Activated naive CD8-positive, alpha-beta T cell treated with anti-CD3 and anti-CD28 coated beads, Interleukin-2, amount 10 ng/mL, durations not matched to agents 7 days and 5 days (primary cell): ENCODE results near the gene ZNF341. TPM values are rescaled to one million over a fixed set of nuclear protein-coding genes. Genes with fewer than 3 reads are reported as not detected.
A peak's percentile ranks its signal among the peaks of the same experiment; 100 is the strongest.

Experiments used
- ATAC-seq: fragments of 150-1000 bp; cut with Tn5 transposase; one replicate; pipeline ENCODE4 v1.10.0; 2021; ENCODE audit warnings: low read depth, moderate library complexity
- POLR2A ChIA-PET: fragments of 350-600 bp; sonication (Branson Sonifier 250); formaldehyde crosslinking; loops from one replicate; lab custom pipeline; 2021; ENCODE audit warnings: antibody characterized with exemption; lab: Charles Lee
- DNase-seq: peaks from one replicate; pipeline ENCODE4 v3.0.0; 2021
- H3K27ac Mint-ChIP-seq: one replicate; pipeline ENCODE4 v1.8.0; 2022; ENCODE audit warnings: mild to moderate bottlenecking, mixed read lengths
- H3K27me3 Mint-ChIP-seq: one replicate; pipeline ENCODE4 v1.8.0; 2022; ENCODE audit warnings: mild to moderate bottlenecking, moderate library complexity, mixed read lengths
- H3K36me3 Mint-ChIP-seq: one replicate; pipeline ENCODE4 v1.8.0; 2021; ENCODE audit warnings: mild to moderate bottlenecking, mixed read lengths
- H3K4me1 Mint-ChIP-seq: one replicate; pipeline ENCODE4 v1.8.0; 2021; ENCODE audit warnings: mixed read lengths
- H3K4me3 Mint-ChIP-seq: one replicate; pipeline ENCODE4 v1.8.0; 2022; ENCODE audit warnings: mild to moderate bottlenecking, moderate library complexity, mixed read lengths
- H3K9me3 Mint-ChIP-seq: one replicate; pipeline ENCODE4 v1.8.0; 2021; ENCODE audit warnings: mixed read lengths
- total RNA-seq, 2 experiments: library from RNA; stranded (reverse); gene quantifications; one replicate each; pipeline ENCODE4 v1.2.3, GENCODE V29; 2021

The ZNF341 gene
- total RNA-seq, 2 experiments from 2014 or later, result 5.1 to 5.7 TPM

GRCh38 chr20:33771938-33772337 lies 40.1 kb downstream of the ZNF341 start:
- no peak for DNase-seq
- POLR2A ChIA-PET, result no interaction called here
- Mint-ChIP-seq H3K27ac (no peak overlapping the region), H3K4me3 (no peak overlapping the region), H3K4me1 (peaks cover 9% of the 10 kb centered on the region), H3K27me3 (no peaks in the 10 kb centered on the region), H3K9me3 (no peaks in the 10 kb centered on the region), H3K36me3 (peaks cover 23% of the 10 kb centered on the region)
- ATAC-seq, result no peak

DNA sequence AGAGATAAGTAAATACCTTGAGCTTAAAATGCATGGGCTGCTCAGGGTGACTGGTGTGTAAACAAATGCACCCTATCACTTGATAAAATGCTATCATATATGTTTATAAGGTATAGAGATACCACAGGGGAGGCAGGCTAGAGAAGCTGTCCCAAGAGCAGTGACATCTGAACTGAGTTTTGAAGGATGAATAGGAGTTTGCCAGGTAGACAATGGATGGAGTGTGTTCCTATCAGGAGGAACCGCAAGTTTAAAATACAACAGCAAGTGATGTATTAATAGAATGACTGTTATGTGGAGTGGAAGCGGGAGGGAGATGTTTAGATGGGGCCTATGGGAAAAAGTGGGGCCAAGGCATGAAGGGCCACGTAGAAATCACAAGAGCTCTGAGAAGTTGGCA lies 40.6 kb downstream of the ZNF341 start:
- Mint-ChIP-seq H3K27ac (no peak overlapping the region), H3K4me3 (no peak overlapping the region), H3K27me3 (no peaks in the 10 kb centered on the region), H3K4me1 (peaks cover 9% of the 10 kb centered on the region), H3K36me3 (peaks cover 23% of the 10 kb centered on the region), H3K9me3 (no peaks in the 10 kb centered on the region)
- POLR2A ChIA-PET, result no interaction called here
- ATAC-seq (no peak), DNase-seq (no peak)

DNA sequence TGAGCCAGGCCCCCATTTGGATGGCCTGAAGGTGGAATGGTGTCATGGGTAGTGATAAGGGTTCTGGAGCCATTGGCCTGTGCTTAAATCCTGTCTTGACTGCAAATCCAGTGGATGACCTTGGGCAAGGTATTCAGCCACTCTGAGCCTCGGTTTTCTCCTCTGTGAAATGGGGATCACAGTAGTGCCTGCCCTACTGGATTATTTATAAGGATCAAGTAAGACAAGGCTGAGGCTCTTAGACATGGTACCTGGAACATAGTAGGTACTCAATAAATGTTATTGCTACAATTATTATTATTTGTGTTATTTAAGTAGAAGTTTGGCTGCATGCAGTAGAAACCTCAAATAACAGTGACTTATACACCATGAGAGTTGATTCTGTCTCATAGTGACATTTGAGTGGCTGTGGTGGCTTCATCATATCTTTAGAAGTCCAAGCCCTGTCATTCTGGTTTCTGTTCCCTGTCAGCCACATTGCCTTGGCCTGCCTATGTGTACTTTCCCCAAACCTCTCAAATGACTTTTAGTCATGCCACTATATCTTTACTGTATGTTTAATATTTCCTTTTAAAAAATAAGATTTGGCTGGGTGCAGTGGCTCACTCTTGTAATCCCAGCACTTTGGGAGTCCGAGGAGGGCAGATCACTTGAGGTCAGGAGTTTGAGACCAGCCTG lies 41.8 kb downstream of the ZNF341 start:
- POLR2A ChIA-PET, result no interaction called here
- H3K36me3 Mint-ChIP-seq, result peaks cover 19% of the 10 kb centered on the region
- H3K4me1 Mint-ChIP-seq, result peaks cover 10% of the 10 kb centered on the region
- ATAC-seq, result no peak
- H3K27me3 Mint-ChIP-seq, result no peaks in the 10 kb centered on the region
- no peak overlapping the region for H3K4me3 Mint-ChIP-seq
- no peak overlapping the region for H3K27ac Mint-ChIP-seq
- DNase-seq, result no peak
- no peaks in the 10 kb centered on the region for H3K9me3 Mint-ChIP-seq

- H3K4me1 Mint-ChIP-seq, result peaks cover 9% of the 10 kb centered on the region
- no peak for DNase-seq
- no peaks in the 10 kb centered on the region for H3K9me3 Mint-ChIP-seq
- POLR2A ChIA-PET, result no interaction called here
- no peak overlapping the region for H3K27ac Mint-ChIP-seq
- ATAC-seq, result no peak
- peaks cover 13% of the 10 kb centered on the region for H3K36me3 Mint-ChIP-seq
- no peak overlapping the region for H3K4me3 Mint-ChIP-seq
- no peaks in the 10 kb centered on the region for H3K27me3 Mint-ChIP-seq
Observed at GRCh38 chr20:33777816-33778215, 46.0 kb downstream of the ZNF341 start.

DNA sequence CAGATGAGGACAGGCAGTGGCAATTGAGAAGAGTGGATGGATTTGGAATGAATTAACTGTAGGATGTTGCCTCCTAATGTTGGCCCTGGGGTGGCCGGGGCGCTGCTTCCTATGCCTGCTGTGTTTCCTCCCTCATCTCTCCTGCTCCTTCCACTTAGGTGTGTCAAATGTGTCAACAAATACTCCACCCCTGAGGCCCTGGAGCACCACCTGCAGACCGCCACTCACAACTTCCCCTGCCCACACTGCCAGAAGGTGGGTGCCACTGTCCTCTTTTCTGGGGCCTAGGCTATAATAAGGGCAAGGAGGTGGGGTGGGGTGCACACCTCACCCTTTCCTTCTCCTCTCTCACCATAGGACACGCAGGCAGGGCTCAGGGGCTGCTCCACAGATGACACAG lies 49.3 kb downstream of the ZNF341 start:
- Mint-ChIP-seq H3K27ac (no peak overlapping the region), H3K4me3 (no peak overlapping the region), H3K9me3 (no peaks in the 10 kb centered on the region), H3K27me3 (no peaks in the 10 kb centered on the region), H3K36me3 (peaks cover 10% of the 10 kb centered on the region), H3K4me1 (peaks cover 7% of the 10 kb centered on the region)
- no peak for ATAC-seq
- POLR2A ChIA-PET, result no interaction called here
- no peak for DNase-seq

DNA sequence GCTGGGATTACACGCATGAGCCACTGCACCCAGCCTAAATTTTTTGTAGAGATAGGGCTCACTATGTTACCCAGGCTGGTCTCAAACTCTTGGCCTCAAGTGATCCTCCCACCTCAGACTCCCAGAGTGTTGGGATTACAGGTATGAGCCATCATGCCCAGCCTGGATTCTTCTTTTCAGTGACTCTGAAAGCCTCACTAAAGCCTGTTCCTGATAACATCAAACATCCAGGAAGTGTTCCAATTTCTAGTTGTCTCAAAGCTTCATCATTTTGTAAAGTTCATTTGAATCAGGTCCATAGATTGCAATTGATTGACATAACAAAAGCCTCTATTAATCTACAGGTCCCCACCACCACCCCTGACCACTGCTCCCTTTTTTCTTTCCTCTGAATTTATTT lies 50.1 kb downstream of the ZNF341 start:
- no peak for ATAC-seq
- no peak overlapping the region for H3K27ac Mint-ChIP-seq
- H3K36me3 Mint-ChIP-seq, result peaks cover 10% of the 10 kb centered on the region
- no peak overlapping the region for H3K4me3 Mint-ChIP-seq
- POLR2A ChIA-PET, result no interaction called here
- peaks cover 9% of the 10 kb centered on the region for H3K4me1 Mint-ChIP-seq
- no peaks in the 10 kb centered on the region for H3K27me3 Mint-ChIP-seq
- no peak for DNase-seq
- H3K9me3 Mint-ChIP-seq, result no peaks in the 10 kb centered on the region

DNA sequence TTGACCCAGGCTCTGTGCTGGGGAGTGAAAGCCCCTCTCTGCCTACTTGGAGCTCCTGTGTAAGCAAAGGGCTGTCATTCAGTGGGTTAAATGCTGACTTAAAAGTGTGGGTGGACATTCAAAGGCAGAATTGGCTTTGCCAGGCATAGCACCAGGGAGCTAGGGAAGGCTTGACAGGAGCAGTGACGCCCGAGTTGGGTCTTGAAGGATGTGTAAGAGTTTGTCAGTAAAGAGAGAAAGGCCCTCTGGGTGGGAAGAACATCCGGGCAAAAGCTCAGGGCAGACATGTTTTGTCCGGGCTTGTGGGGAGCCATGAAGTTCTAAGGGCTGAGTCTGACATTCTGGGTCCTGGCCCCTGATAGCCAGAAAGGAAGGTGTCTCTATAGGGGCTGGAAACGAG lies 51.5 kb downstream of the ZNF341 start:
- Mint-ChIP-seq H3K27ac (no peak overlapping the region), H3K4me1 (peaks cover 19% of the 10 kb centered on the region)
- POLR2A ChIA-PET, result no interaction called here

GRCh38 chr20:33783818-33784217 lies 52.0 kb downstream of the ZNF341 start:
- Mint-ChIP-seq H3K4me1 (peaks cover 15% of the 10 kb centered on the region), H3K27ac (no peak overlapping the region), H3K36me3 (peaks cover 7% of the 10 kb centered on the region), H3K27me3 (no peaks in the 10 kb centered on the region), H3K4me3 (no peak overlapping the region), H3K9me3 (no peaks in the 10 kb centered on the region)
- no peak for DNase-seq
- POLR2A ChIA-PET, result no interaction called here
- ATAC-seq, result no peak

More for the DNA sequence above, 51.5 kb downstream of the ZNF341 start:
- peaks cover 7% of the 10 kb centered on the region for H3K36me3 Mint-ChIP-seq
- H3K9me3 Mint-ChIP-seq, result no peaks in the 10 kb centered on the region
- DNase-seq (no peak), ATAC-seq (no peak)
- H3K27me3 Mint-ChIP-seq, result no peaks in the 10 kb centered on the region
- no peak overlapping the region for H3K4me3 Mint-ChIP-seq

GRCh38 chr20:33784225-33784624 lies 52.4 kb downstream of the ZNF341 start:
- H3K27me3 Mint-ChIP-seq, result no peaks in the 10 kb centered on the region
- H3K36me3 Mint-ChIP-seq, result peaks cover 6% of the 10 kb centered on the region
- no peak overlapping the region for H3K4me3 Mint-ChIP-seq
- no peak for DNase-seq
- POLR2A ChIA-PET, result no interaction called here
- no peak overlapping the region for H3K27ac Mint-ChIP-seq
- no peaks in the 10 kb centered on the region for H3K9me3 Mint-ChIP-seq
- no peak for ATAC-seq
- peaks cover 11% of the 10 kb centered on the region for H3K4me1 Mint-ChIP-seq

DNA sequence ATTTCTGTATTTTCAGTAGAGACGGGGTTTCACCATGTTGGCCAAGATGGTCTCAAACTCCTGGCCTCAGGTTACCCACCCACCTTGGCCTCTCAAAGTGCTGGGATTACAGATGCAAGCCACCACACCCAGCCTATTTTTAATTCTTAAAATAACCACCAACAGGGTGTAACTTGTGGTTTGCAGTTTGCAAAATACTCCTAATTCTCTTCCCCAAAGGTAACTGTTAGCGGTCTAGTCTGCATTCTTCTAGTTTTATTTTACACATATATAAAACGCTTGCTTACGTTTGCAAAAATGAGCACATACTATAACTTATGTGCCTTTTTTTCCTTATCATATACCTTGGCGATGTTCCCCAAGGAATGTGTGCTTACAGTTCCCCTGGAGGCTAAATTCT lies 53.7 kb downstream of the ZNF341 start:
- H3K4me3 Mint-ChIP-seq, result no peak overlapping the region
- no peaks in the 10 kb centered on the region for H3K27me3 Mint-ChIP-seq
- no peaks in the 10 kb centered on the region for H3K9me3 Mint-ChIP-seq
- peaks cover 6% of the 10 kb centered on the region for H3K36me3 Mint-ChIP-seq
- DNase-seq (no peak), ATAC-seq (no peak)
- H3K4me1 Mint-ChIP-seq, result peaks cover 11% of the 10 kb centered on the region
- POLR2A ChIA-PET, result no interaction called here
- H3K27ac Mint-ChIP-seq, result no peak overlapping the region

GRCh38 chr20:33787253-33787891 lies 55.6 kb downstream of the ZNF341 start:
- ATAC-seq, result no peak
- peaks cover under 1% of the 10 kb centered on the region for H3K36me3 Mint-ChIP-seq
- peak overlapping the region; percentile 68 for H3K27ac Mint-ChIP-seq
- no peaks in the 10 kb centered on the region for H3K27me3 Mint-ChIP-seq
- no peak overlapping the region for H3K4me3 Mint-ChIP-seq
- no peak for DNase-seq
- POLR2A ChIA-PET, result interaction anchor here (1.4 kb wide), 1 partner anchor 71 kb away, joined by 3 read pairs; no protein-coding TSS in a partner anchor
- H3K9me3 Mint-ChIP-seq, result no peaks in the 10 kb centered on the region
- H3K4me1 Mint-ChIP-seq, result peaks cover 11% of the 10 kb centered on the region

DNA sequence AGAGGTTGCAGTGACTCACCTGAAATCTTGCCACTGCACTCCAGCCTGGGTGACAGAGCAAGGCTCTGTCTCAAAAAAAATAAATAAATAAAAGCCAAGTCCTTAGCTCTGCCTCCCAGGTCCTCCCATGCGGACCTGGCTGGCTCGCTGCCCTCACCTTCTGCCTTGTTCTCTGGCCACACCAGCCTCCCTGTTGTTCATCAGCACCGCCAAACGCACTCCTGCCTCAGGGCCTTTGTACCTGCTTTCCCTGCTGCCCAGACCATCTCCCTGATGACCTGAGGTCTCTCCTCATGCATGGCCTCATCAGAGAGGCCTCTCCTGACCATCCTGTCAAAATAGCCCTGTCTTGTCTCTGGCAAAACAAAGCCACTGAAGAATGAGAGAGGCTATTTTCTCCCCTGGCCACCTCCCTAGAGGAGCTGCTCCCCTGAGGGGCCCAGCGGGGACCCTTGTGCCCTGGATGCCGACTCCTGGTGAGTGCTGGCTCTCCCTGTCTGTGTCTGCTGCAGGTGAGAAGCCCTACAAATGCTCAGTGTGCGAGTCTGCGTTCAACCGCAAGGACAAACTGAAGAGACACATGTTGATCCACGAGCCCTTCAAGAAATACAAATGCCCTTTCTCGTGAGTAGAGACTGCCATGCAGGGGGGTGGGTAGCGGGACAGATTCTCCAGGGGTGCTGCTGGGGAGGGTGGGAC lies 56.7 kb downstream of the ZNF341 start:
- peaks cover 16% of the 10 kb centered on the region for H3K4me1 Mint-ChIP-seq
- no peaks in the 10 kb centered on the region for H3K36me3 Mint-ChIP-seq
- ATAC-seq (no peak), DNase-seq (no peak)
- H3K27ac Mint-ChIP-seq, result no peak overlapping the region
- POLR2A ChIA-PET, result interaction anchor here (1.4 kb wide), 1 partner anchor 70 kb away, joined by 3 read pairs; no protein-coding TSS in a partner anchor
- H3K27me3 Mint-ChIP-seq, result no peaks in the 10 kb centered on the region
- H3K9me3 Mint-ChIP-seq, result no peaks in the 10 kb centered on the region
- H3K4me3 Mint-ChIP-seq, result no peak overlapping the region

DNA sequence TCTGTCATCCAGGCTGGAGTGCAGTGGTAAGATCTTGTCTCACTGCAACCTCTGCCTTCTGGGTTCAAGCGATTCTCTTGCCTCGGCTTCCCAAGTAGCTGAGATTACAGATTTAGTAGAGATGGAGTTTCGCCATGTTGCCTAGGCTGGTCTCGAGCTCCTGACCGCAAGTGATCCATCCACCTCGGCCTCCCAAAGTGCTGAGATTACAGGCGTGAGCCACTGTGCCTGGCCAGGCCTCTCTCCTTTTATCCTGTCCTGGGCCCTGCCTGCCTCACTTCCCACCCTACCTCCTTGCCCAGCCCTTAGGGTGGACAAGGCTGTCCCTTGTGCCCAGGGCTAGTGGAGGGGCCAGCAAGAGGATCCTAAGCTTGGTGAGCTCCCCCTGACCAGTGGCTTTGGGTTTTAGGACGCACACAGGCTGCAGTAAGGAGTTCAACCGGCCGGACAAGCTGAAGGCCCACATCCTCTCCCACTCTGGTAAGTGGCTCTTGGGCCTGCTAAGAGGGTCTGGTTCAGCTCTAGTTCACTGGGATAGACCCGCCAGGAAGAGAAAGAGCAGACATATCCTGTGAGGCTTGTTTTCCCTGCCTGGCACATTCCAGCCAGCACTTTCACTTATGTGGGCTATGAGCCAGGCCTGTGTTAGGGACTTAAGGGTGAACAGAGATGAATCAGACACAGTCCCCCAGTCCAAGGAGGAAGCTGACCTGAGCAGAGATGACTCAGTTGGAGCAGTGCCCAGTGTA lies 57.5 kb downstream of the ZNF341 start:
- DNase-seq (no peak), ATAC-seq (no peak)
- Mint-ChIP-seq H3K4me3 (no peak overlapping the region), H3K4me1 (peaks cover 16% of the 10 kb centered on the region), H3K27ac (no peak overlapping the region), H3K9me3 (no peaks in the 10 kb centered on the region), H3K27me3 (no peaks in the 10 kb centered on the region), H3K36me3 (no peaks in the 10 kb centered on the region)
- POLR2A ChIA-PET, result interaction anchor here (0.7 kb wide), 1 partner anchor 643 kb away, joined by 3 read pairs; no protein-coding TSS in a partner anchor
